Measurements from ENCODE around the gene ATR.
"Not testable (repeated sequence)": the region's sequence is repeated elsewhere in the genome, so short reads cannot be mapped to it uniquely, and the experiment has no call there.

GRCh38 chr3:142581070-142581469 is 2.5 kb upstream of the ATR start:
- not testable (repeated sequence) for TF ChIP-seq CTCF, POLR2A (IDR thresholded peaks at IDR 0.05)

Measured in body of pancreas (tissue), 4 donors.